ENCODE data around the gene NHERF2.

The NHERF2 gene

DNA sequence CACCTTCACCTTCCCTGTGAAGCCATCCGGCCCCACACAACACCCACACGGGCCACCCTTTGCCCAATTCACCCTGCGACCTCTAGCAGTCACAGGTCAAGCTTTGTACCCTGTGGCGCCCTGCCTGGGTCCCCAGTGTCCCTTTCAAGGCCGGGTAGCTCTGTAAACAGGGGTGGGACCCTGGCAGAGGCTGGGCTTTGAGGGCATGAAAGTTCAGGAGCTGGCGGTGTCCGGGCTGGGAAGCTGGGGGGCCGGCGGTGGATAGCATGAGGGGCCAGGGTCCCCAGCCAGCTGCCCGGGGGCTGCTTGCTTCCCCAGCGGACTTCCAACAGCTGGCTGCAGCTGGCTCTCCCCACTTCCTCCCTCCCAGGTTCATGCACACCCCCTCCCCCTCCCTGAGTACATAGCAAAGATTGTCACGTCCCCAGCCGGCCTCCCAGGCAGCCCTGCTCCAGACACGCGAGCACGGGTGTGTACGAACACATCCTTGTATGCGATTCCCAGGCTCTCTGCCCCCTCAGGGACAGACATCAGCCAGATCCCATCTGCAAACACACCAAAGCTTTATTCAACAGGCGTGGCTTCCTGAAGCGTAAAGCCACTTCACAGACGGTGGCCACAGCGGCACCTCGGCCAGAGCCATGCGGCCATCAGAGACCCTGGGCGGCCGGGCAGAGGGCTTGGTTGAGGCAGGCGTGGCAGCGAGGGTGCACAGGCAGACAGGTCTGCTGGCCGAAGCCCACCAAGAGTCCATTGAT lies 12.8 kb downstream of the NHERF2 start:
- no peak overlapping the region for H3K4me3 ChIP-seq (ENCODE audit: low read depth in 1 of 2, low read length in 2 of 2)

GRCh38 chr16:2040041-2040786 lies 13.5 kb downstream of the NHERF2 start:
- Histone ChIP-seq H3K27ac (ENCODE audit: low read length) (no peak overlapping the region), H3K9me3 (ENCODE audit: control insufficient read depth in 1 of 2, low read length in 2 of 2) (no peaks in the 10 kb centered on the region), H3K4me3 (ENCODE audit: low read depth in 1 of 2, low read length in 2 of 2) (no peak overlapping the region), H3K27me3 (ENCODE audit: low read depth, low read length) (no peaks in the 10 kb centered on the region), H3K36me3 (ENCODE audit: control insufficient read depth in 1 of 2, insufficient read depth in 2 of 2, low read length in 2 of 2) (peaks cover 0 to 8% of the 10 kb centered on the region in 2 donors), H3K4me1 (ENCODE audit: control insufficient read depth in 1 of 2, insufficient read depth in 2 of 2, low read length in 2 of 2) (peaks cover 3 to 75% of the 10 kb centered on the region in 2 donors)

More for the DNA sequence above, 12.8 kb downstream of the NHERF2 start:
- Histone ChIP-seq H3K9me3 (ENCODE audit: control insufficient read depth in 1 of 2, low read length in 2 of 2) (no peaks in the 10 kb centered on the region), H3K4me1 (ENCODE audit: control insufficient read depth in 1 of 2, insufficient read depth in 2 of 2, low read length in 2 of 2) (peaks cover 3 to 83% of the 10 kb centered on the region in 2 donors), H3K27me3 (ENCODE audit: low read depth, low read length) (no peaks in the 10 kb centered on the region), H3K36me3 (ENCODE audit: control insufficient read depth in 1 of 2, insufficient read depth in 2 of 2, low read length in 2 of 2) (peaks cover 0 to 8% of the 10 kb centered on the region in 2 donors), H3K27ac (ENCODE audit: low read length) (peak overlapping the region; percentile 20)

DNA sequence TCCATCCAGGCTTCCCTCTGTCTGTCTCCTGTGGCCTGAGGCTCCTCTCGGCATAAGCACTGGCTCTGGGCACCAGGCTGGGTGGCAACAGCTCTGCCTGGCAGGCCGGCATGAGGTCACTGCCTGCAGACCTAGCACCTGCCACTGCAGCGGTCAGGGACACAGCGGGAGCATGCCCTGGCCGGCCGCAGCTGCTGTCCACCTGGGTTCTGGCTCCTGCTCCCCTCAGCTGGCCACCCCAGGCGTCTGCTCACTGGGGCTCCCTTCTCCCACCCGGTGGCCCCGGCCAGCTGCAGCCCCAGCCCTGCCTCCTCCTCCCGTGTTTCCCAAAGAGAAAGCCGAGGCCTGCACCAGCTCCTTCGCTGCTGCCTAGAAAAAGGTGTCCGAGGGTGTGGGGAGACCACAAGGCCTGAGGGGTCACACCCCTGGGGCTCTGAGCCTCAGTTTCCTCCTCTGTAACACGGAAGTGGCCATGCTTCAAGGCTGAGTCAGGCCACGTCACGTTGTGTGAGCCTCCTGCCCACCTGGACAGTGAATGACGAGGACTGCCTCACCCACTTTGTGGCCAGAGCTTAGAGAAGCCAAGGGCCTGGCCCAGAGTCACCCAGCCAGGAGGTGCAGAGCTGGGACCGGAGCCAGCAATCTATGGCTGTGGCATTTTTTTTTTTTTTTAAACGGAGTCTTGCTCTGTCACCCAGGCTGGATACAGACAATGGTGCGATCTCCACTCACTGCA lies 14.3 kb downstream of the NHERF2 start:
- H3K27ac ChIP-seq (ENCODE audit: low read length), result no peak overlapping the region
- no peaks in the 10 kb centered on the region for H3K9me3 ChIP-seq (ENCODE audit: control insufficient read depth in 1 of 2, low read length in 2 of 2)
- no peak overlapping the region for H3K4me3 ChIP-seq (ENCODE audit: low read depth in 1 of 2, low read length in 2 of 2)
- H3K27me3 ChIP-seq (ENCODE audit: low read depth, low read length), result no peaks in the 10 kb centered on the region
- H3K4me1 ChIP-seq (ENCODE audit: control insufficient read depth in 1 of 2, insufficient read depth in 2 of 2, low read length in 2 of 2), result peaks cover 0 to 68% of the 10 kb centered on the region in 2 donors
- peaks cover 0 to 8% of the 10 kb centered on the region in 2 donors for H3K36me3 ChIP-seq (ENCODE audit: control insufficient read depth in 1 of 2, insufficient read depth in 2 of 2, low read length in 2 of 2)

- Histone ChIP-seq H3K36me3 (ENCODE audit: control insufficient read depth in 1 of 2, insufficient read depth in 2 of 2, low read length in 2 of 2) (peaks cover 0 to 4% of the 10 kb centered on the region in 2 donors), H3K4me1 (ENCODE audit: control insufficient read depth in 1 of 2, insufficient read depth in 2 of 2, low read length in 2 of 2) (peaks cover 2 to 68% of the 10 kb centered on the region in 2 donors), H3K27ac (ENCODE audit: low read length) (no peak overlapping the region), H3K9me3 (ENCODE audit: control insufficient read depth in 1 of 2, low read length in 2 of 2) (no peaks in the 10 kb centered on the region), H3K4me3 (ENCODE audit: low read depth in 1 of 2, low read length in 2 of 2) (no peak overlapping the region), H3K27me3 (ENCODE audit: low read depth, low read length) (no peaks in the 10 kb centered on the region)
Measured at GRCh38 chr16:2042171-2042985, 15.7 kb downstream of the NHERF2 start.

DNA sequence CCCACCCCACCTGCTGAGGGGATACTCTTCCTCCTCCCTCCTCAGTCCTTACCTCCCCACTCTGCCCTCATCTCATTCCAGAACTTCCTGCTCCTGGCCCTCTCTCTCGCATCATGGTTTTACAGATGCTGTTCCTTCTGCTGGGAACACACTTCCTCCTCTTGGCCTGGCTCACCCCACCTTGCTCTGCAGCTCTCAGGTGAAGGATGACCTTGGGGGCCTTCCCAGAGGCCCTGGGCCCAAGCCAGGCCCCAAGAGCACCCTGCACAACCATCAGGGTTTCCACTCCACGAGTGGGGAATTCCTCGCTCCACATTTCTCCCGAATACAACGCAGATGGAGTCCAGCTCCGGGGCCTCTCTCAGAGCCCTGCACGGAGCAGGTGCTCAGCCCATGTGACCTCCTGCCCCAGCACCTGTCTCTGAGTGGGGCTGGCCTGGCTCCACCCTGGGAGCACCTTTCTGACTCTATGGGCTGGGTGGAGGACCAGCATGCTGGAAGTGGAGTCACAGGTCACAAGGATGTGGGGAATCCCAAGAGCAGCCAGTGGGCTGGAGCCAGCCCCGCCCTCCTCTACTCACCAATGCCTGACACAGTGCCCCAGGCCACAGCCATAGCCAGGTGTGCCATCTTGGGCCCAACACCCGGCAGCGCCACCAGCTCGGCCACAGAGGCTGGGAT lies 16.4 kb downstream of the NHERF2 start:
- peaks cover 2 to 61% of the 10 kb centered on the region in 2 donors for H3K4me1 ChIP-seq (ENCODE audit: control insufficient read depth in 1 of 2, insufficient read depth in 2 of 2, low read length in 2 of 2)
- no peak overlapping the region for H3K4me3 ChIP-seq (ENCODE audit: low read depth in 1 of 2, low read length in 2 of 2)
- H3K27ac ChIP-seq (ENCODE audit: low read length), result no peak overlapping the region
- H3K36me3 ChIP-seq (ENCODE audit: control insufficient read depth in 1 of 2, insufficient read depth in 2 of 2, low read length in 2 of 2), result no peaks in the 10 kb centered on the region
- H3K27me3 ChIP-seq (ENCODE audit: low read depth, low read length), result no peaks in the 10 kb centered on the region
- H3K9me3 ChIP-seq (ENCODE audit: control insufficient read depth in 1 of 2, low read length in 2 of 2), result no peaks in the 10 kb centered on the region

GRCh38 chr16:2043667-2044451 lies 17.2 kb downstream of the NHERF2 start:
- Histone ChIP-seq H3K27ac (ENCODE audit: low read length) (no peak overlapping the region), H3K4me1 (ENCODE audit: control insufficient read depth in 1 of 2, insufficient read depth in 2 of 2, low read length in 2 of 2) (peaks cover 7 to 60% of the 10 kb centered on the region in 2 donors), H3K4me3 (ENCODE audit: low read depth in 1 of 2, low read length in 2 of 2) (no peak overlapping the region), H3K36me3 (ENCODE audit: control insufficient read depth in 1 of 2, insufficient read depth in 2 of 2, low read length in 2 of 2) (no peaks in the 10 kb centered on the region), H3K27me3 (ENCODE audit: low read depth, low read length) (no peaks in the 10 kb centered on the region), H3K9me3 (ENCODE audit: control insufficient read depth in 1 of 2, low read length in 2 of 2) (no peaks in the 10 kb centered on the region)

GRCh38 chr16:2044541-2044940 lies 17.8 kb downstream of the NHERF2 start:
- no peak overlapping the region for H3K4me3 ChIP-seq (ENCODE audit: low read depth in 1 of 2, low read length in 2 of 2)
- no peaks in the 10 kb centered on the region for H3K36me3 ChIP-seq (ENCODE audit: control insufficient read depth in 1 of 2, insufficient read depth in 2 of 2, low read length in 2 of 2)
- no peaks in the 10 kb centered on the region for H3K27me3 ChIP-seq (ENCODE audit: low read depth, low read length)
- peaks cover 7 to 58% of the 10 kb centered on the region in 2 donors for H3K4me1 ChIP-seq (ENCODE audit: control insufficient read depth in 1 of 2, insufficient read depth in 2 of 2, low read length in 2 of 2)
- no peak overlapping the region for H3K27ac ChIP-seq (ENCODE audit: low read length)
- no peaks in the 10 kb centered on the region for H3K9me3 ChIP-seq (ENCODE audit: control insufficient read depth in 1 of 2, low read length in 2 of 2)

DNA sequence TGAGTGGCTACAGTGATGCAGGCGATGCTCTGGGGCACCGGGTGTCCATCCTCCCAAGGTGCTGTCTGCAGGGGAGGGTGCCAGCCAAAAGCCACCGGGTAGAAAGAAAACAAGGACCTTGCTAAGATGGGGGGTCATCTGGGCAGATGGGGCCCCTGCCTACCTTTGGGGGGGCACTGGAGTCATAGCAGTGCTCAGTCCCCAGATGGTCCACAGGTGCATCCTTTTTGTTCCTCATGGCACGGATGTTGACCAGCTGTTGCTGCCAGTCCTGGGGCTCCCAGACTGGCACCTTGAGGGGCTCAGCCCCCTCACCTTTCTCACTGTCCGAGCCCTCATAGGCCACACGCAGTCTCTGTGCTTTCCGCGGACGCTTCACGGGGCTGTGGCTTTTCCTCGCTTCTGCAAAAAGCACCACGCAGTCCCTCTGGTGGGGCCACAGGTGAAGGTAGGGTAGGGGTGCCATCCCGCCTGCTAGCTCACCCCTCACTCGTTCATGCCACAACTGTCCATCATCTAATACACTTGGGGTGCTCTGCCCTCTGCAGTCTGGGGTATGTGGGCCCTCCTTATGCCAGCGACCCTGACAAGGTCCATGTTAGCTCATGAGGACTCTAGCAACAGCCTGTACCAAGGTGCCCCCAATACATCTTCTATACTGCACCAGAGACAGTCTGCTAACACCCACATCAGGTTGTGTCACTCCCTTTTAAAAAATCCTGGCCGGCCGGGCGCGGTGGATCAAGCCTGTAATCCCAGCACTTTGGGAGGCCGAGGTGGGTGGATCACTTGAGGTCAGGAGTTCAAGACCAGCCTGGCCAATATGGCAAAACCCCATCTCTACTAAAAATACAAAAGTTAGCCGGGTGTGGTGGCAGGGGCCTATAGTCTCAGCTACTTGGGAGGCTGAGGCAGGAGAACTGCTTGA lies 19.5 kb downstream of the NHERF2 start:
- H3K9me3 ChIP-seq (ENCODE audit: control insufficient read depth in 1 of 2, low read length in 2 of 2), result no peaks in the 10 kb centered on the region
- peaks cover 7 to 44% of the 10 kb centered on the region in 2 donors for H3K4me1 ChIP-seq (ENCODE audit: control insufficient read depth in 1 of 2, insufficient read depth in 2 of 2, low read length in 2 of 2)
- peaks cover 0 to under 1% of the 10 kb centered on the region in 2 donors for H3K36me3 ChIP-seq (ENCODE audit: control insufficient read depth in 1 of 2, insufficient read depth in 2 of 2, low read length in 2 of 2)
- H3K27ac ChIP-seq (ENCODE audit: low read length), result no peak overlapping the region
- H3K4me3 ChIP-seq (ENCODE audit: low read depth in 1 of 2, low read length in 2 of 2), result peak overlapping the region in 1 of 2 donors; percentile 98
- H3K27me3 ChIP-seq (ENCODE audit: low read depth, low read length), result no peaks in the 10 kb centered on the region

DNA sequence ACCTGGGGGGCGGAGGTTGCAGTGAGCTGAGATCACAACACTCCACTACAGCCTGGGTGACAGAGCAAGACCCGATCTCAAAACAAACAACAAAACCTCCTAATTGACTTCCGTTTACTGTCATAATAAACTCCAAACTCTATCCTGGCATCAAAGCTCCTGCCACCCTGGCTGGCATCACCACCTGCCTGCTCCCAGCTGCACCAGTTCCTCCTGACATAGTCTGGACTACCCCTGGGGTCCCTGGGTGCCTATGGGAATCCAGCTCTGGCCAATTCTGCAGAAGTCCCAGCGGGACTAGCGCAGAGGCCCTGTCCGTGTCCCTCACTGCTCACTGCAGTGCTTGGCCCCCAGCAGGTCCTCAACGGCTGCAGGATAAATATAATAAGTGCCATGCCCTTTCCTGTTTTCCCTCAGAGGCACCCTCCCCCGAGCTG lies 20.2 kb downstream of the NHERF2 start:
- no peaks in the 10 kb centered on the region for H3K27me3 ChIP-seq (ENCODE audit: low read depth, low read length)
- peak overlapping the region; percentile 90 to 98 for H3K4me3 ChIP-seq (ENCODE audit: low read depth in 1 of 2, low read length in 2 of 2)
- H3K27ac ChIP-seq (ENCODE audit: low read length), result no peak overlapping the region
- peaks cover 3 to 4% of the 10 kb centered on the region in 2 donors for H3K36me3 ChIP-seq (ENCODE audit: control insufficient read depth in 1 of 2, insufficient read depth in 2 of 2, low read length in 2 of 2)
- H3K4me1 ChIP-seq (ENCODE audit: control insufficient read depth in 1 of 2, insufficient read depth in 2 of 2, low read length in 2 of 2), result peaks cover 7 to 44% of the 10 kb centered on the region in 2 donors
- no peaks in the 10 kb centered on the region for H3K9me3 ChIP-seq (ENCODE audit: control insufficient read depth in 1 of 2, low read length in 2 of 2)
